Left renal cortex interstitium (tissue), 4 donors: ENCODE results near the gene ERI3. TPM values are rescaled to one million over a fixed set of nuclear protein-coding genes. Genes with fewer than 3 reads are reported as not detected.

Source experiments
- DNase-seq, 4 donors: peaks; one replicate each; pipeline ENCODE4 v3.0.0-alpha.2; 2013; ENCODE audit warnings: low read depth in 4 of 4, low spot score in 2 of 4, missing footprints in 1 of 4
- polyA plus RNA-seq, 4 donors: library from polyadenylated mRNA; unstranded; fragments of 120-200 nt; gene quantifications; one replicate each; pipeline ENCODE4 v1.2.1, GENCODE V29; 2013; ENCODE audit not compliant: insufficient read length in 4 of 4

Gene ERI3
- polyA plus RNA-seq, 4 donors = 83.2 to 104 (median 91.7) TPM

GRCh38 chr1:44353604-44354003 lies 1.5 kb downstream of the ERI3 start:
- DNase-seq = no peak

GRCh38 chr1:44351289-44351688 lies 3.8 kb downstream of the ERI3 start:
- no peak for DNase-seq

- DNase-seq = no peak
Measured at GRCh38 chr1:44348061-44348485, 7.0 kb downstream of the ERI3 start.

- no peak for DNase-seq
Measured at GRCh38 chr1:44347280-44347679, 7.8 kb downstream of the ERI3 start.

- DNase-seq = no peak
Measured at GRCh38 chr1:44346878-44347277, 8.2 kb downstream of the ERI3 start.

- no peak for DNase-seq
Measured at GRCh38 chr1:44346184-44346583, 8.9 kb downstream of the ERI3 start.

GRCh38 chr1:44345187-44345775 lies 9.8 kb downstream of the ERI3 start:
- DNase-seq = no peak

GRCh38 chr1:44339731-44340130 lies 15.3 kb downstream of the ERI3 start:
- no peak for DNase-seq

DNA sequence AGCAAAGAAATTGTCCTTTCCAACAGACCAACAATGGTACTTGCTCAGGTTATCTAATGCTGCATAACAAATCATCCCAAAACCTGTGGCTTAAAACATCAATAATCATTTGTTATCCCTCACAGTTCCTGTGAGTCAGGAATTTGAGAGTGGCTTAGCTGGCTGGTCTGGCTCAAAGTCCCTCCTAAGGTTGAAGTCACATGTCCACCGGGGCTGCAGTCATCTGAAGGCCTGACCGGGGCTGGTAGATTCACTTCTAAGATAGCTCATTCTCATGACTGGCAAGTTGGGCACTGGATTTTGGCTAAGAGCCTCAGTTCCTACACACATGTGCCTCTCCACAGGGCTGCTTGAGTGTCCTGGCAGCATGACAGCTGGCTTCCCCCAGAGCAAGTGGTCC lies 16.9 kb downstream of the ERI3 start:
- DNase-seq = no peak

DNA sequence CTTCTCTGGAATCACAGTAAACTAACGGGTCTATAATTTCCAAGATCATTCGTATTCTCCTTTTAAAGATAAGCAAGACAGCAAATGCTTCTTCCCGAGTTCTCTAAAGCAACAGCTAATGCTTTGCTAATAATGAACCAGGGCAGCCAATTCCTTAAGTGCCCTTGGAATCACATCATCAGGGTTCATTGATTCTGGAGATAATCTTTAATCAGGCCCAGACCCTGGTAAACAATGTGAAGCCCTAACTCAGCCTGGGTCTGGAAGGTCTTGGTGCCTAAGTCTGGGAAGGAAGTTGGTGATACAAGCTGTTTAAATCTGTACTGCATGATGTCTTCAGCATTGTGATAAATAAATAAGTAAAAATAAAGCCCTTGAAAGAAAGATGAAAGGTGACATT lies 18.4 kb downstream of the ERI3 start:
- DNase-seq = no peak

- DNase-seq = no peak
Measured at GRCh38 chr1:44334968-44335367, 20.1 kb downstream of the ERI3 start.

DNA sequence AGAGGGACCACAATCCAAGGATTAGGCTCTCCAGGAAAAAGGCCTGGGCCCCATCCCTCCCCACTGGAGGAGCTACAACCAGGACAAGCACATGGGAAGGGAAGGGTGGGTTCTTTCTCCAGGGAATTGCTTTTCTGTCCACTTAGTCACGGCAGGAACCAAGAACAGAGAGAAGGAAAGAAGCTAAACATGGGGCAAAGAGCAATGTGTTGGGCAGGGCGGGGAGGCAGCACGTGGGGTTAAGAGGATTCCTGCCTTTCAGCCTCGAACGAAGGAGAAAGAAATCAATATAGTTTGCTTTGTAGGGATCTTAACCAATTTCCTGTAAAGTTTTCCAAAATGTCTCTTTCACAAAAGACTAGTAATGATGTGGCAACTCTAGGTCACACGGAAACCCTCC lies 21.7 kb downstream of the ERI3 start:
- DNase-seq = no peak

- DNase-seq = no peak
Measured at GRCh38 chr1:44332505-44332904, 22.6 kb downstream of the ERI3 start.

GRCh38 chr1:44330935-44331334 lies 24.1 kb downstream of the ERI3 start:
- DNase-seq = no peak

- no peak for DNase-seq
Measured at GRCh38 chr1:44328671-44329416, 26.2 kb downstream of the ERI3 start.

DNA sequence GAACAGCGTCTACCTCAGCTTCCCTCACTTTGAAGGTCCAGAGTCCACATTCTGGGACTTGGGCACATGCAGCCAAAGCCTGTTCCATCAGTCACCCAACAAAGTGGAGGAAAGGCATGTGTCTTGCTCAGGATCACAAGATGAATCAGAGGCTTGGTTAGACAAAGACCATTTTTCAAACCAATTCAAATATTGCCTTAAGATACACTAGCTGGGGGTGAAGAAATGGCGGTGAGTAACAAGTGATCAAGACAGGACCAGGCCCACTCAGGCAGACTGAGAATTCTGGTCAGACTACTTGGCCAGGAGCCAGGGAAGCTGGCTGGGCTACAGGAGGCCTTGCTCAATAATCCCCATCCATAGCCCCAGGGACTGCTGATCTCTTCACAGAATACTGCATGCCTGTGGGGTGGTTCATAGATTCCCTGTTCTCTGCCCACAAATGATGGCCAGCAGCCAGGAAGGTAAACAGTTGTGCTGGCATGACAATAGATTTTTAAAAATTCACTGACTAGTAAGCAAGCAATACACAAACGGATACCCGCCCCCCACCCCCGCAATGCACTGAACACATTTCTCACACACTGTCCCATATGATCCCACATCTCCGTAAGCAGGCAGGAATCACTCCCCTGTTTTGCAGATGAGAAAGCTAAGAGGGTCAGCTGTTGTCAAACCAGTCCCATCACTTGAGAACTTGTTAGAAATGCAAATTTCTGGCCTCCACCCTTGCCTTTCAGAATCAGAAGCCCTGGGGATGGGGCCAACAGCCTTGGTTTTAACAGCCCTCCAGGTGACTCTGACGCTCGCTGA lies 27.2 kb downstream of the ERI3 start:
- DNase-seq = no peak

- DNase-seq = no peak
Measured at GRCh38 chr1:44326821-44327465, 28.1 kb downstream of the ERI3 start.

- no peak for DNase-seq
Measured at GRCh38 chr1:44326024-44326701, 28.9 kb downstream of the ERI3 start.

DNA sequence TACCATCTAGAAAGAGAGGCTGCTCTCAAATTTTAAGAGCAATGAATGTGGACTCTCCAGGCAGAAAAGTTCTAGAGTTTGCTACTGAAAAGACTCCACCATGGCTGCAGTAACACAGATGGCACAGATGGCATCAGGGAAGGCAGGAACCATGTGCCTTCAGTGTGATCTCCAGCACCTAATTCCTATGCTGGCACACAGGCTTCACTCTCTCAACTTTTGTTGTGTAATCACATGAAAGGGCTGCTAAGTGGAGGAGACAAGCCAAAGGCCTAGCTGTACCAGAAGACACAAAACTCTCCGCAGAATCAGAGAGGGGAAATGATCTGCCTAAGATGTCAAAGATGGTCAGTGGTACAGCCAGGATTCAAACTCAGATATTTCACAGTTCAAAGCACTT lies 31.1 kb downstream of the ERI3 start:
- DNase-seq = no peak

GRCh38 chr1:44322367-44322766 lies 32.7 kb downstream of the ERI3 start:
- DNase-seq = no peak

DNA sequence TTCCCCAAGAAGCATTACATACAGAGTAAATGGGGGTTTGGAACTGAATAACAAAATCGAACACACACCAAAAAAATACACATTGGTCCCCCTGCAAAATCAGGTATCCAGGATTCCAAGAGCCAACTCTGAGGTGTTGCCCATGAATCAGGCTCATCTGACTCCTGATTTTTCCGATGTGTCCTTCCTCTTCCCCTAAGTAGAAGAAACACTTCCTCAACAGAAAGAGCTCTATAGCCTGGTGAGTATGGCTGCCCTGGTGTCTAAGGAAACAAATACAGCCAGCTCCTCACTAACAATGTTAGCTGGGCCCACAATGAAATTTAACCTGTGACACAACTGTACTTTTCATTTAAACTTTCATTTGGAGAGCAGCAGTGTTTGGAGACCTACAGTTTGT lies 33.6 kb downstream of the ERI3 start:
- DNase-seq = no peak
